ENCODE results near the gene F2.

The F2 gene

DNA sequence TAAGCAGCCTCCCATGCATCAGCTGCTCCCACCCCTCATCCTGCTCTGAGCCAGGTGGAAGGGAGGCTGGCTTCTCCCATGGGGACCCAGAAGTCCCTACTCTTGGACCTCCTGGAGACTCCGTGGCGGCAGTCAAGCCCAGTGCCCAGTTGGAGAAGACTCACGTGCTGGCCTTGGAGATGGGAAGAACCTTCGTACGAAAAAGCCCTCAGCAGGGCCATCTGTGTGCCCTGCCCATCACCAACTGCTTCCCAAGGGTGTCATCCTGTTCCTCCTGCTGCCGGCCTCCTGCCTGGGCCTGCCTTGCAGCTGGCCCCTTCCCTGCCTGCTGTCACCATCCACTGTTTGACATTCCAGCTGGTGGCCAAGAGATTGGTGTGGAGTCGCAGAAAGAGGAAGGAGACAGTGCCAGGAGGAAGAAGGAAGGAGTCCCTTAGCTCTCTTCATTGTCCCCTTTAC, 46.6 kb upstream of the F2 start:
- Histone ChIP-seq H3F3A (ENCODE audit: control insufficient read depth, insufficient read depth) (no peaks in the 10 kb centered on the region), H3K4me1 (ENCODE audit: control insufficient read depth, low read length) (peaks cover 34% of the 10 kb centered on the region), H3K9me2 (replicated peaks; ENCODE audit: control insufficient read depth, low read length) (no peaks in the 10 kb centered on the region), H3K9me3 (ENCODE audit: control insufficient read depth, insufficient read depth, low read length) (no peaks in the 10 kb centered on the region), H3K27ac (ENCODE audit: low read depth, low read length) (no peak overlapping the region), H4K20me1 (ENCODE audit: control insufficient read depth, insufficient read depth, low read depth, low read length) (no peaks in the 10 kb centered on the region), H3K4me2 (ENCODE audit: low read length) (no peak overlapping the region), H3K27me3 (ENCODE audit: control insufficient read depth, low read length) (no peaks in the 10 kb centered on the region), H3K36me3 (ENCODE audit: control insufficient read depth, low read length) (peaks cover 56% of the 10 kb centered on the region), H3K4me3 (ENCODE audit: low read length) (no peak overlapping the region), H3K79me2 (ENCODE audit: control insufficient read depth, low read length) (no peaks in the 10 kb centered on the region)
- TF ChIP-seq, protein P1, sequence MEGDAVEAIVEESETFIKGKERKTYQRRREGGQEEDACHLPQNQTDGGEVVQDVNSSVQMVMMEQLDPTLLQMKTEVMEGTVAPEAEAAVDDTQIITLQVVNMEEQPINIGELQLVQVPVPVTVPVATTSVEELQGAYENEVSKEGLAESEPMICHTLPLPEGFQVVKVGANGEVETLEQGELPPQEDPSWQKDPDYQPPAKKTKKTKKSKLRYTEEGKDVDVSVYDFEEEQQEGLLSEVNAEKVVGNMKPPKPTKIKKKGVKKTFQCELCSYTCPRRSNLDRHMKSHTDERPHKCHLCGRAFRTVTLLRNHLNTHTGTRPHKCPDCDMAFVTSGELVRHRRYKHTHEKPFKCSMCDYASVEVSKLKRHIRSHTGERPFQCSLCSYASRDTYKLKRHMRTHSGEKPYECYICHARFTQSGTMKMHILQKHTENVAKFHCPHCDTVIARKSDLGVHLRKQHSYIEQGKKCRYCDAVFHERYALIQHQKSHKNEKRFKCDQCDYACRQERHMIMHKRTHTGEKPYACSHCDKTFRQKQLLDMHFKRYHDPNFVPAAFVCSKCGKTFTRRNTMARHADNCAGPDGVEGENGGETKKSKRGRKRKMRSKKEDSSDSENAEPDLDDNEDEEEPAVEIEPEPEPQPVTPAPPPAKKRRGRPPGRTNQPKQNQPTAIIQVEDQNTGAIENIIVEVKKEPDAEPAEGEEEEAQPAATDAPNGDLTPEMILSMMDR (IDR thresholded peaks at IDR 0.05; ENCODE audit: low read depth, low read length, poor library complexity, severe bottlenecking) = no peak
- TF ChIP-seq EZH2phosphoT487 (IDR thresholded peaks at IDR 0.05; ENCODE audit: borderline replicate concordance, low read length) = no peak

DNA sequence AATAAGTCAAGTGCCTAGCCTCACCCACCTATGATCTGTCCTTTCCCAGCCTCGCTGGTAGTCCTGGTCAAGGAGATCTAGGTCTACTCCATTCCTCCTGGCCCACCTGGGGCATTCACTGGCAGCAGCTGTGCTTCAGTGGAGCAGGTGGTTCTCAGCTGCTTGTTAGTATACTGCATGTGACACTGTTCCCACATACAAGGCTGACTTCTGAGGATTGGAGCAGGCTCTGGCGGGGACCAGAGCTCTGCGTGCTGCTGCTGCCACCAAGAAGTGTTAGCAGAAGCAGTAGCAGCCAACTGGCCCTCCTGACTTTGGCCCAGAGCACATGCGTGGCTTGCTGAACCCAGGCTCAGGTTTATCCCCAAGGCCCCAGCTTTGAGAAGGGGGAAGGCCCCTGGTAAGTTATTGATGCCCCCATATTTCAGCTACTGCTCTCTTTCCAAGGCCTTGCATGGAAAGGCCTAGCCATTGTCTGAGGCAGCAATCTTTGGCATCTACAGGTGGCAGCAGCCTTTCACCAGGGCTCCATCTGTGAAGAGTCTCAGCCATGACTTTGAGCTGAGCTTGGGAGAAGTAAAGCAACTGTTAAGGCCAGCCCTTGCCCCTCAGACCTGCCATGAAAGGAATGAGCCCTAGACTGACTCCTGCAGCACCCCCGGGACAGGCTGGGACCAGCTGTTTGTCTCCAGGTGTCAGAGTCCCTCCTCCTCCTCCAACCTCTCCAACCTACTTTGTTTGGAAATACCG, 45.1 kb upstream of the F2 start:
- H3K4me2 ChIP-seq (ENCODE audit: low read length) = peak overlapping the region; percentile 45
- H3K4me1 ChIP-seq (ENCODE audit: control insufficient read depth, low read length) = peaks cover 34% of the 10 kb centered on the region
- no peaks in the 10 kb centered on the region for H4K20me1 ChIP-seq (ENCODE audit: control insufficient read depth, insufficient read depth, low read depth, low read length)
- no peaks in the 10 kb centered on the region for H3K79me2 ChIP-seq (ENCODE audit: control insufficient read depth, low read length)
- no peak for TF ChIP-seq EZH2phosphoT487 (IDR thresholded peaks at IDR 0.05; ENCODE audit: borderline replicate concordance, low read length)
- TF ChIP-seq, protein P1 (IDR thresholded peaks at IDR 0.05; ENCODE audit: low read depth, low read length, poor library complexity, severe bottlenecking) = no peak
- peaks cover 52% of the 10 kb centered on the region for H3K36me3 ChIP-seq (ENCODE audit: control insufficient read depth, low read length)
- no peak overlapping the region for H3K4me3 ChIP-seq (ENCODE audit: low read length)
- H3K27ac ChIP-seq (ENCODE audit: low read depth, low read length) = peak overlapping the region; percentile 48
- no peaks in the 10 kb centered on the region for H3K9me3 ChIP-seq (ENCODE audit: control insufficient read depth, insufficient read depth, low read length)
- no peaks in the 10 kb centered on the region for H3K9me2 ChIP-seq (replicated peaks; ENCODE audit: control insufficient read depth, low read length)
- no peaks in the 10 kb centered on the region for H3K27me3 ChIP-seq (ENCODE audit: control insufficient read depth, low read length)
- H3F3A ChIP-seq (ENCODE audit: control insufficient read depth, insufficient read depth) = no peaks in the 10 kb centered on the region

DNA sequence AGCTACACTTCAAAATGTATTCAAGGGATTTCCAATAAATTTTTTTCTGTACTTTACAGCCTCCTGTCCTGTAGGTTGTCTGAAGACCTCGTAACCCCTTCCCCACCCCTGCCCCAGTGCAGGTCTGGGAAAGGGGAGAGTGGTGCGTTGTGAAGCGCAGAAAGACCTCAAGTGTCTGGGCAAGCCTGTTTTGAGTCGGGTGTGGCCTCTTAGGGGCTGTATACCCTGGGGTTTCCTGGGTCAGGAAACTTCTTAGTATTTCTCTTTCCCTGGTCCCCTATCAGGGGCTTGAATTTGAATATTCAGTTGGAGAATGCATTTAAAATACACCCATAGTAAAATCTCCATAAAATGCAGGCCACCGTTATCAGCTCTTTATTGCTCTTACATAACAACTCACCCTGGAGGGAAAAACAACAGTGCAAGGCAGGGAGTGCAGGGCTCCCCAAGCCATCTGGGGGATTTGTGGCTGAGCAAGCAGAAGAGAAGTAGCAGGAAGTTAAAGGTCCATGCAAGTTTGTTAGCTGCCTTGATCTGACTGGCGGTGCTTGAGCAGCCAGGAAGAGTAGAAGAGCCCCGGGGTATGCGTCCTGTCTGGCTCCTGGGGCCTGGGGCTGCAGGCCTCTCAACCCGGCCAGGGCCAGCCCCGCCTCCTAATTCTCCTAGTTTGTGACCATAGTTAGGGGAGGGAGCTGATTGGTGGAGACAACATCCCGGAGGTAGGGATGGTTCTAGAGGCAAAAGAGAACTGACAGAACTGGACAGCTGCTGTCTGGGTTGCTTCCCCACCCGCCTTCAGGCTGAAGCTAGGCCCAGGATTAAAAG, 44.3 kb upstream of the F2 start:
- peaks cover 50% of the 10 kb centered on the region for H3K36me3 ChIP-seq (ENCODE audit: control insufficient read depth, low read length)
- H3K9me2 ChIP-seq (replicated peaks; ENCODE audit: control insufficient read depth, low read length) = no peaks in the 10 kb centered on the region
- peak overlapping the region; percentile 45 for H3K4me2 ChIP-seq (ENCODE audit: low read length)
- no peak overlapping the region for H3K4me3 ChIP-seq (ENCODE audit: low read length)
- peak overlapping the region; percentile 48 for H3K27ac ChIP-seq (ENCODE audit: low read depth, low read length)
- TF ChIP-seq, protein P1 (IDR thresholded peaks at IDR 0.05; ENCODE audit: low read depth, low read length, poor library complexity, severe bottlenecking) = no peak
- no peak for TF ChIP-seq EZH2phosphoT487 (IDR thresholded peaks at IDR 0.05; ENCODE audit: borderline replicate concordance, low read length)
- H3K4me1 ChIP-seq (ENCODE audit: control insufficient read depth, low read length) = peaks cover 34% of the 10 kb centered on the region
- no peaks in the 10 kb centered on the region for H4K20me1 ChIP-seq (ENCODE audit: control insufficient read depth, insufficient read depth, low read depth, low read length)
- no peaks in the 10 kb centered on the region for H3F3A ChIP-seq (ENCODE audit: control insufficient read depth, insufficient read depth)
- H3K27me3 ChIP-seq (ENCODE audit: control insufficient read depth, low read length) = no peaks in the 10 kb centered on the region
- H3K79me2 ChIP-seq (ENCODE audit: control insufficient read depth, low read length) = no peaks in the 10 kb centered on the region
- H3K9me3 ChIP-seq (ENCODE audit: control insufficient read depth, insufficient read depth, low read length) = no peaks in the 10 kb centered on the region
